Measurements from ENCODE around the gene MC2R.

- TF ChIP-seq CTCF (IDR thresholded peaks at IDR 0.05; ENCODE audit: insufficient read depth, low read length), result no peak
- no peak for TF ChIP-seq SPI1 (IDR thresholded peaks at IDR 0.05; ENCODE audit: borderline replicate concordance, low read depth)
- TF ChIP-seq GABPA (IDR thresholded peaks at IDR 0.05; ENCODE audit: low read depth), result no peak
- TF ChIP-seq REST (IDR thresholded peaks at IDR 0.05; ENCODE audit: insufficient replicate concordance, low read depth), result no peak
- TF ChIP-seq POLR2AphosphoS5 (IDR thresholded peaks at IDR 0.05; ENCODE audit: low read depth), result no peak
These were observed 1.2 kb upstream of the MC2R start for GRCh38 chr18:13916559-13916958.

All from HL-60 (cell line).